NCI-H128 (cell line): ENCODE data around the gene PDE2A.

Experiments used
- DNase-seq: peaks from one replicate; lab custom pipeline; 2025; ENCODE audit not compliant: unreplicated experiment; lab: John Stamatoyannopoulos, UW

The PDE2A gene

GRCh38 chr11:72592698-72593495, 81.3 kb downstream of the PDE2A start:
- no peak for DNase-seq

- DNase-seq: no peak
These were observed 82.3 kb downstream of the PDE2A start for GRCh38 chr11:72591785-72592502.

- DNase-seq: no peak
These were observed 83.2 kb downstream of the PDE2A start for GRCh38 chr11:72591023-72591422.

- no peak for DNase-seq
These were observed 84.1 kb downstream of the PDE2A start for GRCh38 chr11:72589802-72590761.

GRCh38 chr11:72588421-72589410, 85.5 kb downstream of the PDE2A start:
- DNase-seq: no peak

GRCh38 chr11:72587696-72588095, 86.5 kb downstream of the PDE2A start:
- DNase-seq: no peak

GRCh38 chr11:72586321-72587090, 87.7 kb downstream of the PDE2A start:
- DNase-seq: no peak

GRCh38 chr11:72585762-72586311, 88.4 kb downstream of the PDE2A start:
- peak; percentile 37 for DNase-seq

GRCh38 chr11:72584939-72585597, 89.2 kb downstream of the PDE2A start:
- no peak for DNase-seq

GRCh38 chr11:72584293-72584938, 89.8 kb downstream of the PDE2A start:
- no peak for DNase-seq

- no peak for DNase-seq
These were observed 90.5 kb downstream of the PDE2A start for GRCh38 chr11:72583616-72584292.

- DNase-seq: no peak
These were observed 91.1 kb downstream of the PDE2A start for GRCh38 chr11:72583177-72583553.

GRCh38 chr11:72582206-72583176, 91.7 kb downstream of the PDE2A start:
- DNase-seq: no peak

- no peak for DNase-seq
These were observed 93.2 kb downstream of the PDE2A start for GRCh38 chr11:72581067-72581466.

- DNase-seq: no peak
These were observed 93.6 kb downstream of the PDE2A start for GRCh38 chr11:72580642-72580950.

- no peak for DNase-seq
These were observed 94.2 kb downstream of the PDE2A start for GRCh38 chr11:72579816-72580641.
